Inflammatory macrophage treated with lipopolysaccharide for 1 hour (primary cell): Measurements from ENCODE around the gene TNS4.

ENCODE experiments used
- DNase-seq, 2 donors: peaks; one replicate each; pipeline ENCODE4 v3.0.0-alpha.2; 2020 to 2022

TNS4 gene

DNA sequence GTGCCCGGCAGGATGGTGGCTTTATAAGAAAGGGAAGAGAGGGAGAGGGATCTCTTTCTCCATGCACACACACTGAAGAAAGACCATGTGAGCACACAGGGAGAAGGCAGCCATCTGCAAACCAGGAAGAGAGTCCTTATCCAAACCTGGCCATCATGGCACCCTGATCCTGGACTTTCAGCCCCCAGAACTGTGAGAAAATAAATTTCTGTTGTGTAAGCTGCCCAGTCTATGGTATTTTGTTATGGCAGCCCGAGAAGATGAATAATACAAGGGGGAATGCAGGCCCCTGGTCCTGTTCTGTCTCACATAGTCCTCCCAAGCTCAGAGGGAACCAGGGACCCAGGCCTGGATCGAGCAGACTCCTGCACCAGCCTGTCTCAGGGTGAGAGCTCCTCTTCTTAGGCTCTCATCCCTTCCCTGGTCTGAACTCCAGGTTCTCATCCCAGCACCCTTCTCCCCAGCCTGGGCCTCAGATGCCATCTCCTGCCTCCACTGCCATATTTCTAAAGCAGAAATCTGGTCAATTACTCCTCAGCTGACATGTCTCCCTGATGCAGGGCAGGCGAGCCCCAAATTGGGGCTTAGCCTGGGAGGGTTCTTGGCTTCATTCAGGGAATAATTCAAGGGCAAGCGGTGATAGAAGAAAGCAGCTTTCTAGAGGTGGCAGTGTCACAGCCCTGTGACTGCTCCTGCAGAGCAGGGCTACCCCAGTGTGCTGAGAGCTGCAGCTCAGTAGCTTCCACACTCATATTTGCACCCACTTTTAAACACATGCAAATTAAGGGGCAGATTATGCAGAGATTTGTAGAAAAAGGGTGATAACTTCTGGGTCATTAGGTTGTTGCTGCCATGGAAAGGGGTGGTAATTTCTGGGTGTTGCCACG is 29.3 kb downstream of the TNS4 start:
- no peak for DNase-seq

DNA sequence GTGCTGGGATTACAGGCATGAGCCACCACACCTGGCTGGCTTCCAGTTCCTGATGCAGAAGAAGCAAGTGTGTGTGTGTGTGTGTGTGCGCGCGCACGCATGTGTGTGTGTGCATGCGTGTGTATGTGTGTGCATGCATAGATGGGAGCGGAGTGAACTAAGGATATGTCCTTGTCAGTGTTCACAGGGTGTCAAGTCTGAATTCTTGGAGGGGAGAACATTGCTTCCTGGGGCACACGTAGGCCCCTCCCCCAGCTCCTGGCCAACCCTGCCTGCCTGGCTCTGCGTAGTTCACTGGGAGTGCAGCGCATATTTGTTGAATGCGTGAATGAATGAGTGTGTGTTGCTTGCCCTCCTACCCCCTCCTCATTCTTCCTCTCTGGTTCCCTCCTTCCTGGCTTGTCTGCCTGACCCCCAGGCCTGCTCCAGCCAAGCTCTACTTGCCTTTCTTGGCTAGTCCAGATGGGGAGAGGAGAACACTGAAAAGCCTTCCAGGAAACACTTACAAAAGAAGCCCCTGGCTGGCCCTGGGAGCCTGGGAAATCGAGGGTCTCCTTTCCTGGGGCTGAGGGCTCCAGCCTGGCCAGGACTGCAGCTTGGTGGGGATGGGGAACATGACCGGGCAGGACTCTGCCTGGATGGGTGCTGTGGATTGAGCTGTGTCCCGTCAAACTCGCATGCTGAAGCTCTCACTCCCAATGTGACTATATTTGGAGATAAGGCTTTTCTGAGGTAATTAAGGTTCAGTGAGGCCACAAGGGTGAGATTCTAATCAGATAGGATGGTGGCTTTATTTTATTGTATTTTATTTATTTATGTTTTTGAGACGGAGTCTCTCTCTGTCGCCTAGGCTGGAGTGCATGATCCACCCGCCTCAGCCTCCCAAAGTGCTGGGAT is 30.2 kb downstream of the TNS4 start:
- no peak for DNase-seq

DNA sequence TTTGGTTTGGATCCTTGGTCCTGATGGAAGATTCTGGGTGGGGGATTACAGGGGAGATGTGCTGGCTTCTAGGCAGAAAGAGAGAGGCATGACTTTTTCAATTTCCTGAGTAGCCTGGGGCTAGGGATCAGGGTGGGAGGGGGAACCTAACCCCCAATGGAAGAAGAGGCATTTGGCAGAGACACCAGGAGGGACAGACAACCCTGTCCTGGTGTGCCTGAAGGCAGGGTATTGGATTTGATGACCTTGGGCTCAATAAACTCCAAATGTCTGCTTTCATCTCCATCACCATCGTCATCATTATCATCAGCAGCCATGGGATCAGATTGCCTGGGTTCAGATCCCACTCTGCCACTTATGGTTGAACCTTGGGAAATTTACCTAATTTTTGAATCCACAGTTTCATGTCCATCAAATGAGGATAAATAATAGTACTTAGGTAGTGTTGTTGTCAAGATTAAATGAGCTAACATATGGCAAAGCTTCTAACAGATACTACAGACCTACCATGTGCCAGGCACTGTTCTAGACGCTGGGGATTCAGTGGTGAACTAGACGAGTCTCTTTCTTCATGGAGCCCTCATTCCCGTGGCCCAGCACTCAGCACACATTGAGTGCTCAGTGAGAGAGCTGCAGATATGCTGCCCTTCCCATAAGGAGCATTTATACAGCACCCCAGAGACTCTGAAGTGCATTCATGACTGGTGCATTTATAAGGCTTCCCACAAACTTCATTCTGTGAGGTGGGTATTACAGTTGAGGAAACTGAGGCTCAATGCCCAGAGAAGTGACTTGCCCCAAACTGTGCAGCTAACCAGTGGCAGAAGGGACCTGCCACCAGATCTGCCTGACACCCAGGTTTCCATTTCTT is 31.4 kb downstream of the TNS4 start:
- no peak for DNase-seq

DNA sequence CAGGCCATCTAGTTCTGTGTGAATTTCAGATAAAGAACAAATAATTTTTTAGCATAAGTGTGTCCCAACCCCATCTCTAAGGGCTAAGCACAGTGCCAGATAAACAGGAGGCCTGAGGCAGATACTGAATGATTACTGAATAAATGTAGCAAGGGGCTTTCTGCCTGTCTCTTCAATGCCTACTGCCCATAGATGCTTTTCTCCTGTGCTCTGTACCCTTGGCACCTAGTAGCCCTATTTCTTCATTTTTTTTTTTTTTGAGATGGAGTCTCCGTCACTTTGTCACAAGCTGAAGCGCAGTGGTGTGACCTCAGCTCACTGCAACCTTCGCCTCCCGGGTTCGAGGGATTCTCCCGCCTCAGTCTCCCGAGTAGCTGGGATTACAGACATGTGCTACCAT is 32.9 kb downstream of the TNS4 start:
- DNase-seq, result no peak

DNA sequence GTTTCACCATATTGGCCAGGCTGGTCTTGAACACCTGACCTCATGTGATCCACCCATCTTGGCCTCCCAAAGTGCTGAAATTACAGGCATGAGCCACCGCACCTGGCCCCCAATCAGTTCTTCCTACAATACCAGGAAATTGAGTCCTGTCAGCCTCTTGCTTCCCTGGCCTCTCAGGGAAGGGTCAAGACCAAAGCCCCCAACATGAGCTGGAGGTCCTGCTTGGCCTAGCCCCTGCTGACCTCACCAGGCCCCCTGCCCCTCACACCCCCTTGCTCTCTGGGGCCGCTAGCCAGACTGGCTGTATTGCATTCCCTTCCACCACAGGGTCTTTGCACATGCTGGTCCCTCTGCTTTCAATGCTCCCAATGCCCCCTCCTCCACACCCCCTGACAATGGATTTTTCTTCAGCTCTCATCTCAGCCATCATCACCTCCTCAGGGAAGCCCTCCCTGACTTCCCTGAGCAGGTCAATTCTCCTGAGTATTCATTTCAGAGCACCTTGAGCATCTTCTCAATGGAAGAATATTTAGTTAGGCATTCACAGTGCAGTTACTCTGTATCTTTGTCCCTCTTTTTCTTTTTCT is 34.0 kb downstream of the TNS4 start:
- no peak for DNase-seq

DNA sequence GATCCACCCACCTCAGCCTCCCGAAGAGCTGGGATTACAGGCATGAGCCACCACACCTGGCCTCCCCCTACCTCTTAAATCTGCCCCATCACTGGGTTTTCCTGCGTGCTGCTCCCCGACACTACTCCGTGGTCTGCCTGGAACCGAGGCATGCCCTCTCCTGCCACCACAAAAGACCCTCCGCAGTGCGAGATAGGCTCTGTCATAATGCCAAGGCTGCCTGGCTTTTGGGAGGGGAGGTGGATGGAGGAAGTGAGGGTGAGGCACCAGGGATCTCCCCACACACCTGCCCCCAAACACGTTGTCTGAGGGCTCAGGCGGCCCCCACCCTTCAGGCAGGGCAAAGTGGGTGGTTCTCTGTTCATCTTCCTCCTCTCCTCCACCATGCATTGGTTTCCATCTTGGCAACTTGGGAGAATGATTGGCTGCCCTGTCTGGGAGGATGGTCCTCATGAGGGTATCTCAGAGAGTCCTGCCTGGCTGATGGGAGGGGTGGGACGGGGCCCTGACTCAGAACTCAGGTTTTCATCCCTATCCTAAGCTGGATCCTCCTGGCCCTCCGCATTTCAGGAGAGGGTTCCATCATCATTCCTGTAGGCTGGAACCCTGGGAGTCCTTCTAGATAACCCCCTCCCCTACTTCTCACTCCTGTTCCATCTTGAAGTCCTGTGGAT is 35.0 kb downstream of the TNS4 start:
- no peak for DNase-seq

DNA sequence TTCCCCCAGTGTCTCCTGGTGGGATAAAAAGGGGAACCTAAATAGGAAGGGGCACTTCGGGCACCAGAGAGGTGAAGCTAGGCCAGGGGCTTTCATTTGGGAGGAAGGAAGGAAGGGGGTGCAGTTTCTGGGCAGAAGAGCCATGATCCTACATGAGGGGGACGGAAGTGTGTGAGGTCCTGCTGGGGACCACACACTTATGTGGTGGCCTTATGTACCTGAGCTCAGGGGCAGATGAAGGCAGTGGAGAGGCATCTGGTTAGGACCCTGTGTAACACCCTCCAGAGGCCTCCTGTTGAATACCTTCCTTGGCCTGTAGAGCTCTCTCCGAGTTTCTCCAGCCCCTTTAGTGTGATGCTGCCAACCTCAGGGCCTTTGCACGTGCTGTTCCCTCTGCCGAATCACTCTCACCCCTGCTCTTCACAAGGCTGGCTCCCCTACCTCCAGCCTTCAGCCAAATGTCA is 37.0 kb downstream of the TNS4 start:
- DNase-seq, result no peak

DNA sequence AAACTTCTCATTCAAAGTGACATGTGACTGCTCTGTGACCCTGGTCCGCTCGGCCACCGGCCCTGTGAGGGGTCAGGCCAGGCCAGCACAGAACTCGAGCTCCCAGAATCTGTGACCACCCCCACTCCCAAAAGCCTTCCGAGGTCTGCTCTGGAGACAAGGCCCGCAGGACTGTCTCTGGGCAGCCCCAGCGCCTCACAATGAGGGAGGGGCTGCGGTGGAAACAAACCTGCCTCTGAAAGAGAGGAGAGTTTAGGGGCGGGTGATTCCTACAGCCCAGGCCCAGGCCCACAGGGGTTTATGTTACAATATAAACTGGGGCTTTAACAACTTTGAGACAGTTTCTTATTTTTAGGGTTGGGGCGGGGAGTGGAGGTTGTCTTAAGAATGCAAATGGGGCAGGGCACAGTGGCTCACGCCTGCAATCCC is 38.3 kb downstream of the TNS4 start:
- DNase-seq, result no peak

DNA sequence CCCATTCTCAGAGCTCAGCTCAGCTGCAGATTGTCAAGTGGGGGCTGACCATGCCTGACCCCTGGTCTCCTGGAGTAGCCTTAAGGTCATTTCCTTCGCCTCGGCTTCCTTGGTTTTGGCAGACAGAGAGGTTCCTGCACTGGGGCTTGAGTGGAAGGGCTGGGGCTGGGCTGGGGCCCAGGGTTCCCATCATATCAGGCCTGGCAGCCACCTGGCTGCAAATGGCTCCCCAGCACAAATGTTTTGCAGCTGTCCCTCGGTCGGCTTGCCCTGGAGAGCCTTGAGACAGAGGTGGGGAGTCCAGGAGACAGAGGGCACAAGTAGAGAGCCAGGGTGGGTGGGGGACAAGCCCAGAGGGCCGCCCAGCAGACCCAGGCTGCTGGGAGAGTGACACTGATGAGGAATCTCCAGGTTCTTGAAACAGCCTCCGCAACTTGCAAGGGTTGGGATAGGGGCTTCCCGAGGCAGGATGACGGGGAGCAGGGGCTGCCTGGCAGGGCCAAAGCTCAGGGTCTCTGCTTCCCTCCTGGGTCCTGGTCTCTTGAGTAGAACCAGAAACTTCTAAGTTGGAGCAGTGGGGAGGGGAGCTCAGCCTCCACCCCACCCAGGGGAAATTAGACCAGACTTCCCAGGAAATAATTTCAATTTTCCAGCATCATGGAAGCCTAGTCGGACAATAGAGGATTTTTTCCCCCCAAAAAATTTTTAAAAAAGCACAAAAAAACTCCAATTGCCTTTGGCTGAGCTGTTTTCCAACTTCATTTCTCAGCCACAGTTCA is 38.9 kb downstream of the TNS4 start:
- DNase-seq, result no peak

DNA sequence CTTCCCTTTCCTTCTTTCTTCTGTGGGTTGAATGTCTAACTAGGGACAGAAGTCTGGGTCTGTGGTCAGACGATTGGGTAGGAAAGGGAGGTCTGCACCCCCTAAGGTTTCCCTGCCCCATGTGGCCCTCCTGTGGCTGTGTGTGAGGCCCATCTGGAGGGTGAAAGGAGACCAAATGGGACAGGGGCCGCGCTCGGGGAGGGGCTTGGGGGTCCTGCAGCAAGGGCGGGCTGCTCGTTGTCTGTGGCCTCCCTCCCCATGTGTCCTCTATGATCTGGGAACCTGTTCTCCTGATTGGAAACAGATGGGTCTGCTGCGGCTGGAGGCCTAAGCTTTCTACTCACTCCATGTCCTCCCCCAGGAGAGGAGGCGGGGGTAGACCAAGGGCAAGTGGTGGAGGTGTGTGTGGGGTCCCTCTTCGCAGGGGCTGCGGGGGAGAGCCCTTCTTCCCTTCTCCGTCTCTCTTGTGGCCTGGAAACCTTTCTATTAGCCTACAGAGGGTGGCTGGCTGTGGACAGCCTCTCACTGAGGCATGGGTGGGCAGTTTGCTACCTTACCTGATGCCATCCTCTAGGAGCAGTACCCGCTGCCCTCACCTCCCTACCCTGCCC is 39.6 kb downstream of the TNS4 start:
- DNase-seq, result no peak

DNA sequence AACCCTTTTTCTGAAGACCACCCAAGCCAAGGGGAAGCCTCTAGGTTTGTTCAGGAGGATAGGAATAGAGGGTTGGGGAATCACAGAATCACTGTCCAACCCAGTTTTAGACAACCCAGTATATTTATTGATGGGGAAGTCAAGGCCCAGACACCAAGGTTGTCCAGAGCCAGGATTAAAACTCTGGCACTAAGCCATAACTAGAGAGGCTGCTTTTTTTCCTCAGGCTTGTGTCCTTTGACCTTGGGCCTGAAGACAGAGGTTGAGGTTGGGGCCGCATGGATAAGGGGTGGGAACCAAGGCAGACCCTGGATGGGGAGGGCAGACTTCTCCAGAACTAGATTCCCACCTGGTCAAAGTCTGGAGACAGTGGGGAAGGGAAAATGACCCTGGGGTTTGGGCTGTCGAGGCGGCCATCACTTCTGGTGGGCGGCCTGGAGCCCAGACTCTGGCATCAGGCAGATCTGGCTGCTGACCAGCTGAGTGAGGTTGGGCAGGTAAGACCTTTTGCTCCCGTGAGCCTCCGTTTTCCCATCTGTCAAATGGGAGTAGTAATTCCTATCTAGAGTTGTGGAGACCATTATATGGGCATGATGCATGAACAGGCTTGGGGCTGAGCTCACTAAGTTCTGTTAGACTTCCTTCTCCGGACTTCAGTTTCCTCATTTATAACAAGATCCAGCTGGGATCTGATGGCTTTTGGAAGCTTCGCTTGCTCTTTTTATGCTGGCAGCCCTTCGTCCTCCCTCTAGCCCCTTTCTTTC is 40.3 kb downstream of the TNS4 start:
- DNase-seq, result no peak

DNA sequence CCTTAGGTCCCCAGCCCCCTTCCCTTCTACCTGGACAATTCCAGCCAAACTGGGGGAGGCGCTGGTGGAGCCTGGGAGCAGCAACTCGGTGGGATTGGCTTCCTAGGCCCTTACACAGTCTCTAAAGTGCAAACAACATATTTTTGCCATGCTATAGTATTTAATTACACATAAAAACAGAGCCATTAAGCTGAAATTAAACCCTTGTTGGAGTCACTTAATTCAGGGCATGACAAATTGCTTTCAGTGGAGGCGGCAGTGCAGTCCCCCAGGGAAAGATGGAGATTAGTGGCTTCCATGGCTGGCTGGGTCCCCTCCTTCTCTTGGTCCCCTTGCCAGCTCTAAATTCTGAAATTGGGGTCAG is 40.8 kb downstream of the TNS4 start:
- DNase-seq, result no peak

DNA sequence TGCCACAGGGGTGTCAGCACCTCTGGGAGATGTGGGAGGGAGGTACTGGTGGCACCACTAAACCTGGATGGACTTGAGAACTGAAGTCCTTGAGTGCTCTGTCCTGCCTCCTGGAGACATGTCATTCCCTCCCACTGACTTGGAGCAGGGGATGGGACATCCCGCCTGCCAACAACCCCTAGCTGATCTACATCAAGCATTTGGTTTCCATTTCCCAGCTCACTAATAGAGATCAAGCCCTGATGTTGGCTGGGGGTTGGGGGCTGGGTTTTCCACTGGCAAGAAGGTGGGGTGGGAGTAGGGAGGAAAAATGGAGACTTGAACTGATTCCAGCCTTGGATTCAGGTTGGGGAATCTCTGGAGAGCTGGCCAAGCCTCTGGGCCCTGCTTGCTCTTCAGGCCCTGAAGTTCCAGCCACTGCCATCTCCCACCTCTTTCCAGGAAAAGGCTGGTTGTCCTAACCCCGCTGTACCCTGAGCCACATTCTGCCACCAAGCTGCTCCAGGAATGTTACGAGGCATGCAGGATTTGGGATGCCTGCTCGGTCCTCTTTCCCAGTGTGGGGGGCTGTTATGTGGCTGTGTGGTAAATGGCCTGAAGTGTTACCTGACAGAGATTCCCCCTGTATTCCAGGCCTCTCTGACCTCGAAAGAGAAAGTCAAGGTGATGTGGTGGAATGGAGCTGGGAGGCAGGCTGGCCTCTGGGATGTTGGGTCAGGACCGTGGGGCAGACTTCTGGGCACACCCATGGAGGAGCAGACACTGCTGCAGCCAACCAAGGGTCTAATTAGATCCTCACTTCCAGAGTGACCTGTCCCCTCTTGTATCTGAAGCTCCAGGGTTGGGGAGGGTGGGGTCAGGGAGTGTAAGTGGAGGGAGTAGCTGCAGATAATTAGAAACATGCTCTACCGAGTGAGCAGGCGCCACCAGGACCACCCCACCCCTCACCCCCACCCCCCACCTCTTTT is 41.5 kb downstream of the TNS4 start:
- no peak for DNase-seq

DNA sequence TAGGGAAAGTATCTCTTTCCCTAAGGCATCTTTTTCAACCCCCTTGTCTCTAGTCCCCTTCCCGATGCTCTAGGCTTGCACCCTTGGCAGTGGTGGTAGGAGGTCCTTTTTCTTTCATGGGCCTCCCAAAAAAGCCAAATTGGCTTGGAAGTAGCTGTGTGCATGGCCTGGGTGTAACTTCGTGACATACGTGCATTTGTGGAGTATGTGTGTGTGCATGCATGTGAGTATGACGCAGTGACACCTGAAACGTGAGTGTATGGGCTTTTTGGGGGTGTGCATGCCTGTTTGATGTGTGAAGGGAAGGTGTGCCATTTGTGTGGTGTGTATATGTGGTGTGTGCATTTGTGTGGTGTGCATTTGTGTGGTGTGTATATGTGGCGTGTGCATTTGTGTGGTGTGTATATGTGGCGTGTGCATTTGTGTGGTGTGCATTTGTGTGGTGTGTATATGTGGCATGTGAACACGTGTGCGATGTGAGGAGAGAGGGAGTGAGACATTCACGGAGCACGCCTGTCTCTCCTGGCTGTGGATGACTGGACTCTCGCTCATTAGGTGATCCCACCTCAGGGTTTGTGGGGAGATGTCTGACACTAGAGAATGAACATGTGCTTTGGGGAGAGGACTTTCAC is 42.5 kb downstream of the TNS4 start:
- no peak for DNase-seq

DNA sequence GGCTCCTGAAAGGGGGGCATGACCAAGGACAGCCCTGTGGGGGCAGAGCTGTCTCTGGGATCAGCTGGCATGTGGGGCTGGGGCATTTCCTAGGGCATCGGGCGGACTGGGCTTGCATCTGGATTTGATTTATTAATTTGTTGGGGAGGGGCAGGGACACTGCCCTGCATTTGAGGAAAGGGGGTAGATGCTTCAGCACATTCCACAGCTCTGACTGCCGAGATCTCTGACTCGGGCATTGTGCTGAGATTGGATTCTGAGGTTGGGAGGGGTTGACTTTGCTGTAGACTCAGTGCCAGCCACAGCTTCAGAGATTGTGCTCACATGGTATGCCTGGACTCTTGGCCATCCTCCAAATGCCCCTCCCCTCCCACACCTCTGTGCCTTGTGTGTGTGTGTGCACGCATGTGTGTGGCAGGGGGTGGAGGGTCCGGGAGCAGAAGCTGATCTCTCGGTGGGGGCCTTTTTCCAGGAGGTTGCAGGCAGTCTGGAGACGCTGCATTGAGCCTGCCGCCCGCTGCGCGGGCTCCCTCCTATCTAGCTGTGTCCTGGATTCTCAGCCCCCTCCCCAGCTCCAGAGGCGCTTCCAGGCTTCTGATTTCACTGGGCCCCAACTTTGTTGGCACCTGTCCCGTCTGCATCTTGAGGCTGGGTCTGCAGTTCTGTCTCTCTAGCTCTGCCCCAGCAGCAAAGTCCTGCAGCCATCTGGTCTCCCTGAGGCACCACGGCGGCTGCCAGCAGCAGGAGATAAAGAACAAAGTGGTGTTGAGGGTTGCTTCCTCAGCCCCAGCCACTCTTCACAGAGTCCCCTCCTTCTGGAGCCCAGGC is 43.2 kb downstream of the TNS4 start:
- no peak for DNase-seq

DNA sequence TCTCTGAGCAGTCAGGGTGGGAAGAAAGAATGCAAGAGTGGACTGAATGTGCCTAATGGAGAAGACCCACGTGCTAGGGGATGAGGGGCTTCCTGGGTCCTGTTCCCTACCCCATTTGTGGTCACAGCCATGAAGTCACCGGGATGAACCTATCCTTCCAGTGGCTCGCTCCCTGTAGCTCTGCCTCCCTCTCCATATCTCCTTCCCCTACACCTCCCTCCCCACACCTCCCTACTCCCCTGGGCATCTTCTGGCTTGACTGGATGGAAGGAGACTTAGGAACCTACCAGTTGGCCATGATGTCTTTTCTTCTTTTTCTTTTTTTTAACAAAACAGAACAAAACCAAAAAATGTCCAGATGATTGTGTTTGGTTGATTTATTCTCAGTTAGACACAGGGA is 44.1 kb downstream of the TNS4 start:
- DNase-seq, result no peak

DNA sequence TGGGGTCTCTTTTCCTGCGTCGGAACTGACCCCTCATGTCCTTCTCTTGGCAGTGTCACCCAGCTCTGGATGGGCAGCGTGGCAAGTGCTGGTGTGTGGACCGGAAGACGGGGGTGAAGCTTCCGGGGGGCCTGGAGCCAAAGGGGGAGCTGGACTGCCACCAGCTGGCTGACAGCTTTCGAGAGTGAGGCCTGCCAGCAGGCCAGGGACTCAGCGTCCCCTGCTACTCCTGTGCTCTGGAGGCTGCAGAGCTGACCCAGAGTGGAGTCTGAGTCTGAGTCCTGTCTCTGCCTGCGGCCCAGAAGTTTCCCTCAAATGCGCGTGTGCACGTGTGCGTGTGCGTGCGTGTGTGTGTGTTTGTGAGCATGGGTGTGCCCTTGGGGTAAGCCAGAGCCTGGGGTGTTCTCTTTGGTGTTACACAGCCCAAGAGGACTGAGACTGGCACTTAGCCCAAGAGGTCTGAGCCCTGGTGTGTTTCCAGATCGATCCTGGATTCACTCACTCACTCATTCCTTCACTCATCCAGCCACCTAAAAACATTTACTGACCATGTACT is 44.9 kb downstream of the TNS4 start:
- DNase-seq, result no peak
